DOHH2 (cell line): ENCODE results near the gene S100B.

Experiments
- H3F3A ChIP-seq: fragments of 200-600 bp; sonication (generic), shearing (Covaris generic); 2 replicates; pipeline ENCODE4 v1.6.0; 2016; ENCODE audit warnings: antibody characterized with exemption, mild to moderate bottlenecking; ENCODE audit not compliant: control insufficient read depth, insufficient read depth
- H3K27ac ChIP-seq: fragments of 200-600 bp; sonication (generic); 2 replicates; pipeline ENCODE4 v1.5.1; 2014; ENCODE audit warnings: low read depth, mild to moderate bottlenecking, low read length, moderate library complexity
- H3K27me3 ChIP-seq: fragments of 200-600 bp; sonication (generic); 2 replicates; pipeline ENCODE4 v1.6.1; 2014; ENCODE audit warnings: mild to moderate bottlenecking, low read length, mixed read lengths; ENCODE audit not compliant: control insufficient read depth
- H3K36me3 ChIP-seq: fragments of 200-600 bp; sonication (generic); 2 replicates; pipeline ENCODE4 v1.6.1; 2014; ENCODE audit warnings: mild to moderate bottlenecking, low read length, moderate library complexity, mixed read lengths; ENCODE audit not compliant: control insufficient read depth
- H3K4me1 ChIP-seq: fragments of 200-600 bp; sonication (generic); 2 replicates; pipeline ENCODE4 v1.6.1; 2014; ENCODE audit warnings: mild to moderate bottlenecking, low read length, mixed read lengths; ENCODE audit not compliant: control insufficient read depth
- H3K4me2 ChIP-seq: fragments of 200-600 bp; sonication (generic); 2 replicates; pipeline ENCODE4 v1.6.0; 2014; ENCODE audit warnings: mild to moderate bottlenecking, low read length, moderate library complexity
- H3K4me3 ChIP-seq: fragments of 200-600 bp; sonication (generic); 2 replicates; pipeline ENCODE4 v1.5.1; 2014; ENCODE audit warnings: mild to moderate bottlenecking, low read length, mixed read lengths
- H3K79me2 ChIP-seq: fragments of 200-600 bp; sonication (generic); 2 replicates; pipeline ENCODE4 v1.6.1; 2014; ENCODE audit warnings: mild to moderate bottlenecking, low read length, mixed read lengths; ENCODE audit not compliant: control insufficient read depth
- H3K9me2 ChIP-seq: fragments of 200-600 bp; sonication (generic); replicated peaks from 2 replicates; pipeline ENCODE4 v1.6.1; 2014; ENCODE audit warnings: mild to moderate bottlenecking, low read length, mixed read lengths; ENCODE audit not compliant: control insufficient read depth
- H3K9me3 ChIP-seq: fragments of 200-600 bp; sonication (generic); 2 replicates; pipeline ENCODE4 v1.6.1; 2014; ENCODE audit warnings: antibody characterized with exemption, low read length, mixed read lengths; ENCODE audit not compliant: control insufficient read depth, insufficient read depth
- H4K20me1 ChIP-seq: fragments of 200-600 bp; sonication (generic); 2 replicates; pipeline ENCODE4 v1.6.0; 2014; ENCODE audit warnings: low read depth, mild to moderate bottlenecking, antibody characterized with exemption, low read length, moderate library complexity; ENCODE audit not compliant: control insufficient read depth, insufficient read depth
- CTCF ChIP-seq: fragments of 200-600 bp; sonication (generic); IDR thresholded peaks from one replicate; pipeline ENCODE4 v1.5.1; 2014; ENCODE audit warnings: antibody characterized with exemption, mild to moderate bottlenecking, low read depth, low read length; ENCODE audit not compliant: poor library complexity, severe bottlenecking
- EZH2phosphoT487 ChIP-seq: fragments of 200-600 bp; sonication (generic); IDR thresholded peaks from 2 replicates; pipeline ENCODE4 v1.6.1; 2017; ENCODE audit warnings: borderline replicate concordance, mild to moderate bottlenecking, antibody characterized with exemption, low read length, moderate library complexity, mixed read lengths

The S100B gene

GRCh38 chr21:46597896-46598343 is 7.0 kb downstream of the S100B start:
- Histone ChIP-seq H3K9me2 (no peaks in the 10 kb centered on the region), H3K4me2 (no peak overlapping the region), H3K9me3 (peaks cover 12% of the 10 kb centered on the region; the same call in 1 of the 2 replicates), H3K4me1 (no peaks in the 10 kb centered on the region), H3K79me2 (no peaks in the 10 kb centered on the region), H3F3A (no peaks in the 10 kb centered on the region), H3K27ac (no peak overlapping the region), H4K20me1 (no peaks in the 10 kb centered on the region), H3K27me3 (peaks cover 16% of the 10 kb centered on the region; the same call in 1 of the 2 replicates), H3K4me3 (no peak overlapping the region), H3K36me3 (no peaks in the 10 kb centered on the region)
- no peak for TF ChIP-seq CTCF
- no peak for TF ChIP-seq EZH2phosphoT487

- no peak overlapping the region for H3K27ac ChIP-seq
- no peak overlapping the region for H3K4me3 ChIP-seq
- no peaks in the 10 kb centered on the region for H3K79me2 ChIP-seq
- peaks cover 9% of the 10 kb centered on the region; the same call in 1 of the 2 replicates for H3K27me3 ChIP-seq
- peaks cover 12% of the 10 kb centered on the region; the same call in 1 of the 2 replicates for H3K9me3 ChIP-seq
- no peak overlapping the region for H3K4me2 ChIP-seq
- no peaks in the 10 kb centered on the region for H4K20me1 ChIP-seq
- no peaks in the 10 kb centered on the region for H3K9me2 ChIP-seq
- TF ChIP-seq CTCF (no peak), EZH2phosphoT487 (no peak)
- H3F3A ChIP-seq = no peaks in the 10 kb centered on the region
- no peaks in the 10 kb centered on the region for H3K4me1 ChIP-seq
- H3K36me3 ChIP-seq = no peaks in the 10 kb centered on the region
Measured at GRCh38 chr21:46597031-46597430, 7.9 kb downstream of the S100B start.

GRCh38 chr21:46596201-46596600 is 8.7 kb downstream of the S100B start:
- Histone ChIP-seq H3K9me2 (no peaks in the 10 kb centered on the region), H3K4me2 (no peak overlapping the region), H3F3A (no peaks in the 10 kb centered on the region), H3K79me2 (no peaks in the 10 kb centered on the region), H3K36me3 (no peaks in the 10 kb centered on the region), H4K20me1 (no peaks in the 10 kb centered on the region), H3K4me3 (no peak overlapping the region), H3K9me3 (peaks cover 12% of the 10 kb centered on the region; the same call in 1 of the 2 replicates), H3K27me3 (0 out of 2 replicates have a peak, but pooled peaks cover 3% of the 10 kb centered on the region), H3K27ac (no peak overlapping the region), H3K4me1 (no peaks in the 10 kb centered on the region)
- no peak for TF ChIP-seq CTCF
- TF ChIP-seq EZH2phosphoT487 = no peak
